Caco-2 (cell line): Measurements from ENCODE around the gene GHDC. TPM values are rescaled to one million over a fixed set of nuclear protein-coding genes. Genes with fewer than 3 reads are reported as not detected.
"Not testable (repeated sequence)": the region's sequence is repeated elsewhere in the genome, so short reads cannot be mapped to it uniquely, and the experiment has no call there.

Experiments used
- BruUV-seq: library from RNA; stranded (reverse); fragments of 400-500 nt; replicated peaks from 2 replicates; lab custom pipeline; 2021; lab: Mats Ljungman, UMichigan
- CTCF ChIA-PET: fragments of 300-600 bp; sonication (Branson Sonifier 250); formaldehyde crosslinking; loops from one replicate; lab custom pipeline; 2022; ENCODE audit warnings: antibody characterized with exemption; lab: Charles Lee
- POLR2A ChIA-PET: fragments of 300-600 bp; sonication (Branson Sonifier 250); formaldehyde crosslinking; loops from one replicate; lab custom pipeline; 2022; ENCODE audit warnings: antibody characterized with exemption; lab: Charles Lee
- DNase-seq, 2 experiments: peaks; one replicate each; pipeline versions ENCODE4 v3.0.0 to v3.0.0-alpha.2; 2020 to 2022
- H3K27me3 ChIP-seq: replicated peaks from 2 replicates; pipeline ENCODE4 v1.6.0; 2011; ENCODE audit warnings: low read length; ENCODE audit not compliant: control insufficient read depth, insufficient read depth
- H3K36me3 ChIP-seq: 2 replicates; pipeline ENCODE4 v1.5.1; 2011; ENCODE audit warnings: low read length; ENCODE audit not compliant: control insufficient read depth, insufficient read depth
- H3K4me1 ChIP-seq: fragments of 250-450 bp; sonication (Bioruptor Pico); 2 replicates; pipeline ENCODE4 v1.5.1; 2020; ENCODE audit warnings: mild to moderate bottlenecking
- H3K4me3 ChIP-seq: 2 replicates; pipeline ENCODE4 v1.5.1; 2011; ENCODE audit warnings: low read depth, mild to moderate bottlenecking, control low read depth, low read length
- H3K9me3 ChIP-seq: fragments of 250-450 bp; sonication (Bioruptor Pico); 2 replicates; pipeline ENCODE4 v1.5.1; 2020; ENCODE audit warnings: mild to moderate bottlenecking, moderate library complexity
- H3K27ac Mint-ChIP-seq: one replicate; pipeline ENCODE4 v1.8.0; 2022; ENCODE audit warnings: mixed read lengths; ENCODE audit not compliant: unreplicated experiment
- H3K27me3 Mint-ChIP-seq: one replicate; pipeline ENCODE4 v1.8.0; 2022; ENCODE audit warnings: mixed read lengths; ENCODE audit not compliant: insufficient read depth, unreplicated experiment
- H3K36me3 Mint-ChIP-seq: one replicate; pipeline ENCODE4 v1.8.0; 2022; ENCODE audit warnings: mild to moderate bottlenecking, mixed read lengths; ENCODE audit not compliant: insufficient read depth, unreplicated experiment
- H3K4me1 Mint-ChIP-seq: one replicate; pipeline ENCODE4 v1.8.0; 2022; ENCODE audit warnings: low read depth, mixed read lengths; ENCODE audit not compliant: unreplicated experiment
- H3K4me3 Mint-ChIP-seq: one replicate; pipeline ENCODE4 v1.8.0; 2022; ENCODE audit warnings: mild to moderate bottlenecking, moderate library complexity, mixed read lengths; ENCODE audit not compliant: unreplicated experiment
- H3K9me3 Mint-ChIP-seq: one replicate; pipeline ENCODE4 v1.8.0; 2022; ENCODE audit warnings: mixed read lengths; ENCODE audit not compliant: unreplicated experiment
- CTCF ChIP-seq, 2 experiments: fragments of 200-600 bp in 1 of 2; IDR thresholded peaks; 1 replicate in 1 of 2; 2 replicates in 1 of 2; pipeline versions ENCODE4 v1.5.1 to v1.8.0; 2011 to 2022; ENCODE audit warnings: antibody characterized with exemption in 1 of 2, control low read depth in 1 of 2, inconsistent platforms in 1 of 2, low read depth in 1 of 2, low read length in 1 of 2, mild to moderate bottlenecking in 1 of 2, moderate library complexity in 1 of 2; ENCODE audit not compliant: insufficient read depth in 1 of 2, severe bottlenecking in 1 of 2, unreplicated experiment in 1 of 2
- intact Hi-C: fragments of 100-400 bp; cut with micrococcal nuclease; formaldehyde crosslinking; loops from one replicate; pipeline ENCODE4 v1.10.0; 2022; ENCODE audit not compliant: unreplicated experiment
- total RNA-seq: library from RNA; stranded (reverse); gene quantifications from 2 replicates; pipeline ENCODE4 v1.2.3, GENCODE V29; 2022

Gene GHDC
- total RNA-seq, 1 experiment from 2014 or later: 17.7 TPM

- H3K27me3 Mint-ChIP-seq: peaks cover 10% of the 10 kb centered on the region
- no peak for TF ChIP-seq CTCF (IDR thresholded peaks at IDR 0.05; ENCODE audit: insufficient read depth in 1 of 2, low read depth in 1 of 2, low read length in 1 of 2, severe bottlenecking in 1 of 2, unreplicated experiment in 1 of 2)
- no peak for DNase-seq
- no TSS peak for BruUV-seq
- Histone ChIP-seq H3K4me1 (peaks cover 3% of the 10 kb centered on the region; the same call in 1 of the 2 replicates), H3K9me3 (no peaks in the 10 kb centered on the region), H3K27me3 (no peaks in the 10 kb centered on the region), H3K4me3 (no peak overlapping the region), H3K36me3 (no peaks in the 10 kb centered on the region)
- H3K36me3 Mint-ChIP-seq: no peaks in the 10 kb centered on the region
- no peak overlapping the region for H3K4me3 Mint-ChIP-seq
- ChIA-PET CTCF (no interaction called here), POLR2A (no interaction called here)
- intact Hi-C loops: no loop called here
- no peak overlapping the region for H3K27ac Mint-ChIP-seq
- H3K9me3 Mint-ChIP-seq: no peaks in the 10 kb centered on the region
- peaks cover 19% of the 10 kb centered on the region for H3K4me1 Mint-ChIP-seq
Observed at GRCh38 chr17:42187833-42188232, 6.5 kb downstream of the GHDC start.

- H3K36me3 Mint-ChIP-seq, BruUV-seq, H3K36me3 ChIP-seq, H3K27ac Mint-ChIP-seq, H3K9me3 Mint-ChIP-seq, intact Hi-C loops, H3K4me3 ChIP-seq, H3K9me3 ChIP-seq, H3K27me3 ChIP-seq, DNase-seq: not testable (repeated sequence)
- peaks cover 10% of the 10 kb centered on the region for H3K27me3 Mint-ChIP-seq
- peak overlapping the region; percentile 51 for H3K4me3 Mint-ChIP-seq
- ChIA-PET CTCF (interaction anchor here (3.1 kb wide), 1 partner anchor 8 kb away, joined by 15 read pairs; the partner anchor contains the start of gene GHDC), POLR2A (interaction anchor here (0.6 kb wide), 1 partner anchor 276 kb away, joined by 3 read pairs; no protein-coding TSS in a partner anchor)
- H3K4me1 ChIP-seq: peaks cover 10% of the 10 kb centered on the region
- H3K4me1 Mint-ChIP-seq: peaks cover 20% of the 10 kb centered on the region
Observed at GRCh38 chr17:42186191-42186590, 8.1 kb downstream of the GHDC start.

GRCh38 chr17:42185621-42185930, 8.7 kb downstream of the GHDC start:
- no peaks in the 10 kb centered on the region; the same call in 1 of the 2 replicates for H3K27me3 ChIP-seq
- H3K27ac Mint-ChIP-seq: no peak overlapping the region
- ChIA-PET POLR2A (no interaction called here), CTCF (interaction anchor here (1.8 to 3.1 kb wide), 2 partner anchors 9 to 15 kb away, joined by 10 to 15 read pairs; partner anchors contain the start of gene GHDC)
- H3K36me3 Mint-ChIP-seq: peaks cover under 1% of the 10 kb centered on the region
- H3K27me3 Mint-ChIP-seq: peaks cover 10% of the 10 kb centered on the region
- BruUV-seq: no TSS peak
- no peak for DNase-seq
- no peaks in the 10 kb centered on the region for H3K9me3 ChIP-seq
- H3K9me3 Mint-ChIP-seq: no peaks in the 10 kb centered on the region
- no peaks in the 10 kb centered on the region for H3K36me3 ChIP-seq
- H3K4me1 Mint-ChIP-seq: peaks cover 20% of the 10 kb centered on the region
- peaks cover 17% of the 10 kb centered on the region for H3K4me1 ChIP-seq
- H3K4me3 Mint-ChIP-seq: peak overlapping the region; percentile 51
- H3K4me3 ChIP-seq: no peak overlapping the region
- TF ChIP-seq CTCF (IDR thresholded peaks at IDR 0.05; ENCODE audit: insufficient read depth in 1 of 2, low read depth in 1 of 2, low read length in 1 of 2, severe bottlenecking in 1 of 2, unreplicated experiment in 1 of 2): no peak
- intact Hi-C loops: no loop called here
